Measurements from ENCODE around the gene PRDM7. TPM values are rescaled to one million over a fixed set of nuclear protein-coding genes. Genes with fewer than 3 reads are reported as not detected.
"Not testable (repeated sequence)": the region's sequence is repeated elsewhere in the genome, so short reads cannot be mapped to it uniquely, and the experiment has no call there.

PRDM7 gene
- total and polyA plus RNA-seq, 2 donors from 2014 or later = not detected

GRCh38 chr16:90102086-90102884 is 25.2 kb upstream of the PRDM7 start:
- intact Hi-C loops (cut with DNase I); H3K4me1 ChIP-seq (ENCODE audit: control insufficient read depth in 2 of 3, insufficient read depth in 2 of 3, low read depth in 1 of 3, low read length in 3 of 3); H3K9ac ChIP-seq (ENCODE audit: low read length in 3 of 3); H3K9me3 ChIP-seq (ENCODE audit: control insufficient read depth in 2 of 3, insufficient read depth in 1 of 3, low read length in 3 of 3); FAIRE-seq; DNase-seq; H3K4me3 ChIP-seq (ENCODE audit: low read length in 3 of 3); H3K27me3 ChIP-seq (ENCODE audit: control insufficient read depth, insufficient read depth, low read length); H3K36me3 ChIP-seq (ENCODE audit: control insufficient read depth in 2 of 3, insufficient read depth in 3 of 3, low read length in 3 of 3); H3K27ac ChIP-seq (ENCODE audit: low read depth in 2 of 2, low read length in 2 of 2): not testable (repeated sequence)

DNA sequence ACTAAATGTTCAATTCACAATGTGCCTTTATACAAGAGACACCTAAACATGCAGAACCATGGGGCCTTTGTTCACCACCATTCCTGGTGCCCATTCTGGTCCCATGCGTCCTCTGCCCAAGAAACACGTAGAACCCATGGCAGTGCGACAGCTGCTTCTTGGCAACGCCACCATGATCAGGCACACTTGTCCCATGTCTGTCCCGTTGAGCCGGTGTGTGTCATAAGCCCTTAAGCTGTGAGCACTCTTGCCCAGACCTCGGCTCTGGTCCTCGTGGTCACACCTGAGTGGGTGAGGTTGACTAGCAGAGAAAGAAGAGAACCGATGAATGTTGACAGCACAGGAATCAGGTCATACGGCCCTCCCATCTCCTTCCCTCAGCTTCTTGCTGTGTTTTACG is 24.2 kb upstream of the PRDM7 start:
- H3K4me3 ChIP-seq (ENCODE audit: low read length in 3 of 3); H3K27ac ChIP-seq (ENCODE audit: low read depth in 2 of 2, low read length in 2 of 2); H3K9me3 ChIP-seq (ENCODE audit: control insufficient read depth in 2 of 3, insufficient read depth in 1 of 3, low read length in 3 of 3); intact Hi-C loops (cut with DNase I); FAIRE-seq; H3K9ac ChIP-seq (ENCODE audit: low read length in 3 of 3); H3K27me3 ChIP-seq (ENCODE audit: control insufficient read depth, insufficient read depth, low read length); H3K36me3 ChIP-seq (ENCODE audit: control insufficient read depth in 2 of 3, insufficient read depth in 3 of 3, low read length in 3 of 3); DNase-seq; H3K4me1 ChIP-seq (ENCODE audit: control insufficient read depth in 2 of 3, insufficient read depth in 2 of 3, low read depth in 1 of 3, low read length in 3 of 3): not testable (repeated sequence)

DNA sequence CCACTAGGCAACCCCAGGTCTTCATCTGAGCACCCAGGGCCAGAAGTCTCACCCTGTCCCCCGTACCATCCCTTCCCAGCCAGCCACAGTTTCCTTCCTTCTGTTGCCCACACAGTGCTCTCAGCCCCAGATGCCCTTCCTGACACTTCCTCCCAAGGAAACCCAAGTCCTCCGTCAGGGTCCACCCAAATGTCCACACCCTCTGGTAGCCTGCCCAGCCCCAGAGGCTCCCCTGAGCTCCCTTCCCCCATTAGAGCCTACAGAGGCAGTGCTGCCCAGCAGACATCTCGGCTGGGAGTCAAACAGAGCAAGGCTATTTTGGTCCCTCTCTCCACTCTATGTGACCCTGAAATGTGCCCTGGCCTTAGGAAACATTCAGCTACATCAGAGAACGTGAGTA is 23.7 kb upstream of the PRDM7 start:
- intact Hi-C loops (cut with DNase I); H3K9ac ChIP-seq (ENCODE audit: low read length in 3 of 3); H3K9me3 ChIP-seq (ENCODE audit: control insufficient read depth in 2 of 3, insufficient read depth in 1 of 3, low read length in 3 of 3); H3K36me3 ChIP-seq (ENCODE audit: control insufficient read depth in 2 of 3, insufficient read depth in 3 of 3, low read length in 3 of 3); H3K4me3 ChIP-seq (ENCODE audit: low read length in 3 of 3); H3K27ac ChIP-seq (ENCODE audit: low read depth in 2 of 2, low read length in 2 of 2); DNase-seq; H3K4me1 ChIP-seq (ENCODE audit: control insufficient read depth in 2 of 3, insufficient read depth in 2 of 3, low read depth in 1 of 3, low read length in 3 of 3); H3K27me3 ChIP-seq (ENCODE audit: control insufficient read depth, insufficient read depth, low read length); FAIRE-seq: not testable (repeated sequence)

DNA sequence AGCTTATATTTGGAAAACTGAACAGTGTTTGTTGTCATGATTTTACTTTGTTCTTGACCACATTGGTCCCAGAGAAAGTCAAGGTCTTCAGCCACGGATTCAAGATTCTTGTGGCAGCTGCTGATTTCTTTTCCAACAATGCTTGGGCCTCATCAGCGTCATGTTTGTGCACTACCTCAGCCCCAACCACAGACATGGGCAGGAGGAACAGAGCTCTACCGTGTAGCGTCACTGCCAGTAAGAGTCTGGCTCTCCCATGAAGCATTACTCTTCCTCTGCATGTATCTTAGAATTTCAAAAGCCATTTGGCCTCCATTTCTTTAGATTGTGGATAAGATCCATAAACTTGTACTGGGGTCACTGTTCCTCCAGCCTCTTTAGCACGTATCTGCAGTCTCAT is 23.1 kb upstream of the PRDM7 start:
- not testable (repeated sequence) for FAIRE-seq

GRCh38 chr16:90098936-90099335 is 21.8 kb upstream of the PRDM7 start:
- FAIRE-seq; DNase-seq; H3K4me3 ChIP-seq (ENCODE audit: low read length in 3 of 3); H3K9me3 ChIP-seq (ENCODE audit: control insufficient read depth in 2 of 3, insufficient read depth in 1 of 3, low read length in 3 of 3); intact Hi-C loops (cut with DNase I); H3K9ac ChIP-seq (ENCODE audit: low read length in 3 of 3); H3K27me3 ChIP-seq (ENCODE audit: control insufficient read depth, insufficient read depth, low read length); H3K4me1 ChIP-seq (ENCODE audit: control insufficient read depth in 2 of 3, insufficient read depth in 2 of 3, low read depth in 1 of 3, low read length in 3 of 3); H3K36me3 ChIP-seq (ENCODE audit: control insufficient read depth in 2 of 3, insufficient read depth in 3 of 3, low read length in 3 of 3); H3K27ac ChIP-seq (ENCODE audit: low read depth in 2 of 2, low read length in 2 of 2): not testable (repeated sequence)

More for the DNA sequence above, 23.1 kb upstream of the PRDM7 start:
- DNase-seq; H3K4me1 ChIP-seq (ENCODE audit: control insufficient read depth in 2 of 3, insufficient read depth in 2 of 3, low read depth in 1 of 3, low read length in 3 of 3); H3K4me3 ChIP-seq (ENCODE audit: low read length in 3 of 3); intact Hi-C loops (cut with DNase I); H3K36me3 ChIP-seq (ENCODE audit: control insufficient read depth in 2 of 3, insufficient read depth in 3 of 3, low read length in 3 of 3); H3K9ac ChIP-seq (ENCODE audit: low read length in 3 of 3); H3K27me3 ChIP-seq (ENCODE audit: control insufficient read depth, insufficient read depth, low read length); H3K9me3 ChIP-seq (ENCODE audit: control insufficient read depth in 2 of 3, insufficient read depth in 1 of 3, low read length in 3 of 3); H3K27ac ChIP-seq (ENCODE audit: low read depth in 2 of 2, low read length in 2 of 2): not testable (repeated sequence)

DNA sequence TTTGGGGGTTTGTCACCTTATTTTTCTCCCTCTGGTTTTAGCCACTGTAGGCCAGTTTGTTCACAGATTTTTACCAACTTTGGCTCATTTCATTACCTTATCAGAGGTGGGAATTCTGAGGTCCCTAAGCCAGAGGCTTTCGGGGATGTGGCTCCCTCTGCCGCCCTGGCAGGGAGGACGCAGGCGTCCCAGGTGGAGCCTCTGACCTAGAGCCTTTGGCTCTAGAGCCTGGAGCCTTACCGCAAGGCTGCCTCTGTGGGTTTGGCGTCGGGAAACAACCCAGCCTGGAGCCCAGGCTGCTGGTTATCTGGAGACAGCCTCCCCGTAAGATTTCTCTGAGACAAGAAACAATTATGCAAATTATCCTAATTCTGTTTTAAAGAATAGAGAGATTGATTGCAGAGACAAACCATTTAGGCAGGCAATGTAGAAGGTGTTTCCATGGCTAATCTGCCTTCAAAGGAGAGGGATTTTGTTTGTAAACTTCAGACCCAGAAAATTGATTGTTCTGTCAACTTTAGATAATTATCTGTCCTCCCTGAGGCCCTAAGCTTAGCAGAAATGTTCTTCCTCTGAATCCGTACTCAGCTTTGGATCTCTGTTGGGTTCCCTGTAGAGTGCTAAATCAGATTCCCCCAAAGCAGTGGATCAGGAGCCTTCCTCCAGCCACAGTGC is 20.0 kb upstream of the PRDM7 start:
- H3K27me3 ChIP-seq (ENCODE audit: control insufficient read depth, insufficient read depth, low read length); H3K4me3 ChIP-seq (ENCODE audit: low read length in 3 of 3); H3K9me3 ChIP-seq (ENCODE audit: control insufficient read depth in 2 of 3, insufficient read depth in 1 of 3, low read length in 3 of 3); intact Hi-C loops (cut with DNase I); H3K27ac ChIP-seq (ENCODE audit: low read depth in 2 of 2, low read length in 2 of 2); DNase-seq; H3K36me3 ChIP-seq (ENCODE audit: control insufficient read depth in 2 of 3, insufficient read depth in 3 of 3, low read length in 3 of 3); FAIRE-seq; H3K4me1 ChIP-seq (ENCODE audit: control insufficient read depth in 2 of 3, insufficient read depth in 2 of 3, low read depth in 1 of 3, low read length in 3 of 3); H3K9ac ChIP-seq (ENCODE audit: low read length in 3 of 3): not testable (repeated sequence)

DNA sequence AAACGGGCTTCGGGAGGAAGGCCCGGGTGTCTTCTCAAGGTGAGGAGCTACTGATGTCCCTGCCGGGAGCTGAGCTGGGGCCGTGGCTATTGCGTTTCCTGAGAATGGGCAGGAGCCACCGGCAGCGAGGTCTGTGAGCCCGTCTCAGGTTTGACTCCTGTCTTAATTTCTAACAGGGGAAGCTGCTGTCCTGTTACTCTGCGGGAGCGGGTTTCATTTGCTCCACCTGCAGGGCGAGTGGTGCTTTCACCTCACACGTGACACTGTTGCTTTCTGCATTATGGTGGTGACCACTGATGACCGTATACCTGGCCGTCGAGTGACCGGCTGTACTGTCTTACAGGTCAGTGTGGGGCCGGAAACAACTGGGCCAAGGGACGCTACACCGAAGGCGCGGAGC is 17.7 kb upstream of the PRDM7 start:
- H3K4me3 ChIP-seq (ENCODE audit: low read length in 3 of 3); H3K36me3 ChIP-seq (ENCODE audit: control insufficient read depth in 2 of 3, insufficient read depth in 3 of 3, low read length in 3 of 3); H3K4me1 ChIP-seq (ENCODE audit: control insufficient read depth in 2 of 3, insufficient read depth in 2 of 3, low read depth in 1 of 3, low read length in 3 of 3); H3K9ac ChIP-seq (ENCODE audit: low read length in 3 of 3); intact Hi-C loops (cut with DNase I); DNase-seq; H3K27ac ChIP-seq (ENCODE audit: low read depth in 2 of 2, low read length in 2 of 2); H3K27me3 ChIP-seq (ENCODE audit: control insufficient read depth, insufficient read depth, low read length); H3K9me3 ChIP-seq (ENCODE audit: control insufficient read depth in 2 of 3, insufficient read depth in 1 of 3, low read length in 3 of 3); FAIRE-seq: not testable (repeated sequence)

DNA sequence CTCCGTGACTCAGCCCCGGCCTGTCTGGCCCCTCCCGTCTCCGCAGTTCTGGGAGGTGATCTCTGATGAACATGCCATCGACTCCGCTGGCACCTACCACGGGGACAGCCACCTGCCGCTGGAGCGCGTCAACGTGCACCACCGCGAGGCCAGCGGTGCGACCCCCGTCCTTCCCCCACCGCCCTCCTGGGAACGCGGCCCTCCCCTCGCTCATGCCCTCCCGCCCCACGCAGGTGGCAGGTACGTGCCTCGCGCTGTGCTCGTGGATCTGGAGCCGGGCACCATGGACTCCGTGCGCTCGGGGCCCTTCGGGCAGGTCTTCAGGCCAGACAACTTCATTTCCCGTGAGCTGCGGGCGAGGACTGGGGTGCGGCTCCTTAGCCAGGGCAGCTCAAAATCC is 17.2 kb upstream of the PRDM7 start:
- H3K4me3 ChIP-seq (ENCODE audit: low read length in 3 of 3); H3K9ac ChIP-seq (ENCODE audit: low read length in 3 of 3); H3K36me3 ChIP-seq (ENCODE audit: control insufficient read depth in 2 of 3, insufficient read depth in 3 of 3, low read length in 3 of 3); H3K4me1 ChIP-seq (ENCODE audit: control insufficient read depth in 2 of 3, insufficient read depth in 2 of 3, low read depth in 1 of 3, low read length in 3 of 3); intact Hi-C loops (cut with DNase I); H3K27me3 ChIP-seq (ENCODE audit: control insufficient read depth, insufficient read depth, low read length); FAIRE-seq; DNase-seq; H3K9me3 ChIP-seq (ENCODE audit: control insufficient read depth in 2 of 3, insufficient read depth in 1 of 3, low read length in 3 of 3); H3K27ac ChIP-seq (ENCODE audit: low read depth in 2 of 2, low read length in 2 of 2): not testable (repeated sequence)
